Measurements from ENCODE around the gene ARL3.

Gene ARL3

DNA sequence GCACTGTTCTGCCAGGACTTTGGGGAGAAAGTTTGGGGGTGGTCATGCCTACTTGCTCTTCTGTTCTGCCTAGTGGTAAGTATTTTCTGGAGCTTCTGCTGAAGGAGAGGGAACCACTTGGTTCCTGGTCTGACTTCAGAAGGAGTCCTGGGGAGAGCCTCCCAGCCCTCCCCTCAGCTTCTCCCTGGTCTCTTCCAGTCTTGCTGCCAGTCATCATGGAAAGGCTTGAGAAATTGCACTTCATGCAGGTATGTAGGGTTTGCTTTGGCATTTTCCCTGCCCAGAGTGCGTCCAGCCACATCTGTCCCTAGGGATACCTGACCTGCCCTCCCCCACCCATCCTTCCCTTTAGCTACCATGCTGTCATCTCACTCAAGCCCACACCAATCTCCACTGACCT is 18.5 kb upstream of the ARL3 start:
- peaks cover 73% of the 10 kb centered on the region for H3K36me3 ChIP-seq (ENCODE audit: insufficient read depth, low read length)
- WGBS, result 89% methylated on average over 1 of the region's 1 CpG
- no peak overlapping the region for H3K9ac ChIP-seq (ENCODE audit: low read depth, low read length)

DNA sequence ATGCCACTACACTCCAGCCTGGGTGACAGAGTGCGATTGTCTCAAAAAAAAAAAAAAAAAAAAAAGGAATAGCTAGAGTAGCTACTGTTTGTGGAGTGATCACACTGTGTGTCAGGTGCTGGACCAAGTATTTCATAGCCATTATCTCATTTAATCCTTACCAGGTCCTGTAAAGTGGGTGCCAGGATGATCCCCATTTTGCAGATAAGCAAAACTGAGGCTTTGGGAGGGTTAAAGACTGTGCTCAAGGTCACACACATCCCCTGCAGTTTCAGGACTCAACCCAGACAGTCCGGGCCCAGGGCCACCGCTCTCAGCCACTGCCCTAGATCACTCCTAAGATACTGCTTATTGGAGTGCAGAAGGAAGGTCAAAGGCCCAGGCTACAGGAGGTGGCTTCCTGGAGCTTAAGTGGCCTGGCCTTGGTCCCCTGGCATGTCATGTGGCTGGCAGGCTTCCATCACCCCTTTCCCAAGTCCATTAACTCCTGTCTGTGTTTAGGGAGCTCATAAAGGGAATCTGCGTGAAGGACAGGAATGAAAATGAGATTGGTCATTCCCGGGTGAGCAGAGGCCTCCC is 17.1 kb upstream of the ARL3 start:
- H3K4me3 ChIP-seq (ENCODE audit: low read length), result no peak overlapping the region
- H3K9me3 ChIP-seq (ENCODE audit: insufficient read depth, low read depth, low read length), result no peaks in the 10 kb centered on the region
- peaks cover 80% of the 10 kb centered on the region for H3K36me3 ChIP-seq (ENCODE audit: insufficient read depth, low read length)
- no peaks in the 10 kb centered on the region for H3K4me1 ChIP-seq (ENCODE audit: insufficient read depth, low read length)
- no peak overlapping the region for H3K27ac ChIP-seq (ENCODE audit: low read depth, low read length)
- no peaks in the 10 kb centered on the region for H3K27me3 ChIP-seq (ENCODE audit: insufficient read depth, low read length)
- WGBS, result 94% methylated on average over 3 of the region's 5 CpGs
- H3K9ac ChIP-seq (ENCODE audit: low read depth, low read length), result no peak overlapping the region

More for the DNA sequence above, 18.5 kb upstream of the ARL3 start:
- H3K27ac ChIP-seq (ENCODE audit: low read depth, low read length), result no peak overlapping the region
- H3K4me1 ChIP-seq (ENCODE audit: insufficient read depth, low read length), result no peaks in the 10 kb centered on the region
- no peaks in the 10 kb centered on the region for H3K9me3 ChIP-seq (ENCODE audit: insufficient read depth, low read depth, low read length)
- no peaks in the 10 kb centered on the region for H3K27me3 ChIP-seq (ENCODE audit: insufficient read depth, low read length)
- H3K4me3 ChIP-seq (ENCODE audit: low read length), result no peak overlapping the region

DNA sequence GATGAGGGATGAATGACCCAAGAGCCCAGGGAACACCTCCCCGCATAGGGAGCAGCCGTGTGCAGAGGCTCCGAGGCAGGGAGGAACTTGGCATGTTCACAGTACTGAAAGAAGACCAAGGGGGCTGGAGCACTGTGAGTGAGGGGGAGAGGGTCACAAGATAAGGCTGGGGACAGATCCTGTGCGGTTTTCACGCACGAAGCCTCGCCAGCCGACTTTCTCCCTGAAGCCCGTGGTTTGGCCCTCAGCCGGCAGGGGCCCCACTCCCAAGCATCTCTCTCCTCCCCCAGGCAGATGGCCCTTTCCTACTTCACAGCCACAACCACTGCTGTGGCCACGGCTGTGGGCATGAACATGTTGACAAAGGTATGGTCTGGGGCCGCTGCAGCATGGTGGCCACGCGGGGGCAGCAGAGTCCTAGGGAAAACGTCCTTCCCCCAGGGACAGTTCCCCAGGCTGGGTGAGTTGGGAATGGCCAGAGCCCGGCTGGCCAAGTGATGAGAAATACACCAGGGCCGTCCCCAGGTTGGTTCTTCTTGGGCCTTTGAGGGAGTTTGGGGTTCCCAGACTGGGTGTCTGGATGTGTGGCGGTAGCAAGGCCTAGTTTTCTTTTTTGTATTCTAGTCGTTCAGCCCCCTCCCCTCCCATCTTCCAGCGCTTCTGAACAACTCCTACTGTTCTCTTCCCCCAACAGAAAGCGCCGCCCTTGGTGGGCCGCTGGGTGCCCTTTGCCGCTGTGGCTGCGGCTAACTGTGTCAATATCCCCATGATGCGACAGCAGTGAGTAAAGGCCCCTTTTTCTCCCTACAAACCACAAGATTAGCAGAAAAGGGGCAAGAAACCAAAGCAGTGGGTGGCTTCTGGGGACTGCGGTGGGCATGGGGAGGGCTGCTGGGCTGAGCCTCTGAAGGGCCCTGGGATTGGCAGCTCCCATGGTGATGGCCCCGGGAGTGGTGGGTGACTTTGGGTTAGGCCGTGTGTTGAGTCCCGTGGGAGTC is 15.1 kb upstream of the ARL3 start:
- WGBS, result 70% methylated on average over 29 of the region's 30 CpGs
- H3K9ac ChIP-seq (ENCODE audit: low read depth, low read length), result no peak overlapping the region
- H3K9me3 ChIP-seq (ENCODE audit: insufficient read depth, low read depth, low read length), result no peaks in the 10 kb centered on the region
- 0 out of 2 replicates have a peak overlapping the region, but pooled peaks have one; percentile 41 for H3K27ac ChIP-seq (ENCODE audit: low read depth, low read length)
- no peaks in the 10 kb centered on the region for H3K4me1 ChIP-seq (ENCODE audit: insufficient read depth, low read length)
- peaks cover 78% of the 10 kb centered on the region for H3K36me3 ChIP-seq (ENCODE audit: insufficient read depth, low read length)
- no peaks in the 10 kb centered on the region for H3K27me3 ChIP-seq (ENCODE audit: insufficient read depth, low read length)
- H3K4me3 ChIP-seq (ENCODE audit: low read length), result no peak overlapping the region

DNA sequence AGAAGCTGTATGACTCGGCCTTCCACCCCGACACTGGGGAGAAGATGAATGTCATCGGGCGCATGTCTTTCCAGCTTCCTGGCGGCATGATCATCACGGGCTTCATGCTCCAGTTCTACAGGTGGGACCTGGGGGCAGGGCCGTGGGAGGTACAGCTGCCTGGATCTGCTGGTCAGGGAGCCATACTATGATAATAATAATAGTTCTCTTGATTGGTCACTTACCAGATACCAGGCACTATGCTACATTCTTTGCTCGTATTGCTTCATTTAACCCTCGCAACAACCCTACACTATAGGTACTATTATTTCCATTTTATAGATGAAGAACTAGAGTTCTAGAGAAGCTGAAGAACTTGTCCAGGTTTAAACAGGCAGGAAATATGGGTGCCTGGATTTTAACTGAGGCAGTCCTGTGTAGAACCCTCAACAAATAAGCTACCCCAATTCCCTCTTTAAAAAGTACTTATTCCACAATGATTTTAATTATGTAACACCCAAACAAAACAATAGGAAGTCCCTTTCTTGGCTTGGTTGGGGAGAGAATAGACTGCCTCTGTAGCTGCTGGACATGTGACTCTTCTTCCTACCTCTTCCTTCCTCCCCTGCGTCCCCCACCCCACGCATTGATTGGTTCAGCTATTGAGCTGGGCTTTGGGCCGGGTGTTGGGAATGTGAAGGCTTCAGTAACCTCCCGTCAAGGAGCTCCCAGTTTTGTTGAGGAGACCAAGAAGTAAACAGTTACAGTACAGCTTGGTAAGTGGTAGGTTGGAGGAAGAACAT is 13.0 kb upstream of the ARL3 start:
- Histone ChIP-seq H3K27ac (ENCODE audit: low read depth, low read length) (no peak overlapping the region), H3K9me3 (ENCODE audit: insufficient read depth, low read depth, low read length) (no peaks in the 10 kb centered on the region), H3K36me3 (ENCODE audit: insufficient read depth, low read length) (peaks cover 70% of the 10 kb centered on the region), H3K4me1 (ENCODE audit: insufficient read depth, low read length) (no peaks in the 10 kb centered on the region), H3K9ac (ENCODE audit: low read depth, low read length) (no peak overlapping the region), H3K27me3 (ENCODE audit: insufficient read depth, low read length) (no peaks in the 10 kb centered on the region), H3K4me3 (ENCODE audit: low read length) (no peak overlapping the region)
- 93% methylated on average over 10 of the region's 13 CpGs for WGBS

DNA sequence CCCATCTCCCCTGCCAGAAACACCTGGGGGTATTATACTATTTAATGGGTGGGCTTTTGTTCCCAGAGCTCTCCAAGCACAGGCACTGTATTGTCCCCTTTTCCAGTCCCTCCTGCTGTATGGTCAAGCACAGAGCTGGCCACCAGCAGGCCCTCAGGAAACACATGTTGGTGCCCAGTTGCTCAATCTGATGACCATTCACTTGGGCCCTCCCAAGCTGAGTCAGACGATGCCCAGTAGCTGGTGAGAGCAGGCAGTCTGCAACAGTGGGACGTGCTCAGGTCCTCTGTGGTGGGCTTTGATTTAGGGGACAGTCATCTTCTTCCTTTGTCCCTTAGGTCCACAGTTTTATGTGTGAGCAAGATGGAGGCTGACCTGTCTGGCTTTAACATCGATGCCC is 12.1 kb upstream of the ARL3 start:
- H3K9ac ChIP-seq (ENCODE audit: low read depth, low read length), result no peak overlapping the region
- no peak overlapping the region for H3K27ac ChIP-seq (ENCODE audit: low read depth, low read length)
- H3K36me3 ChIP-seq (ENCODE audit: insufficient read depth, low read length), result peaks cover 61% of the 10 kb centered on the region
- 80% methylated on average over 3 of the region's 3 CpGs for WGBS
- no peak overlapping the region for H3K4me3 ChIP-seq (ENCODE audit: low read length)
- H3K9me3 ChIP-seq (ENCODE audit: insufficient read depth, low read depth, low read length), result no peaks in the 10 kb centered on the region
- H3K4me1 ChIP-seq (ENCODE audit: insufficient read depth, low read length), result no peaks in the 10 kb centered on the region
- no peaks in the 10 kb centered on the region for H3K27me3 ChIP-seq (ENCODE audit: insufficient read depth, low read length)

DNA sequence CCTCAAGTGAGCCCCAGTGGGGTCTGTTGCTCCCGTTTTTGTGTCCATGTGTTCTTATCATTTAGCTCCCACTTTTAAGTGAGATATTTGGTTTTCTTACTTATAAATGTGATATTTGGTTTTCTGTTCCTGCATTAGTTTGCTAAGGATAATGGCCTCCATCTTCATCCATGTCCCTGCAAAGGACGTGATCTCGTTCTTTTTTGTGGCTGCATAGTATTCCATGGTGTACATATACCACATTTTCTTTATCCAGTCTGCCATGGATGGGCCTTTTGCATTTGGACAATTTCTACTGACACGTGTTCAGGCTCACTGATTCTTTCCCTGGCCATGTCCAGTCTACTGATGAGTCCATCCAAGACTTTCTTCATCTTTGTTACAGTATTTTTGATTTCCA is 9.8 kb upstream of the ARL3 start:
- H3K27ac ChIP-seq (ENCODE audit: low read depth, low read length), result no peak overlapping the region
- H3K36me3 ChIP-seq (ENCODE audit: insufficient read depth, low read length), result peaks cover 48% of the 10 kb centered on the region
- no peaks in the 10 kb centered on the region for H3K9me3 ChIP-seq (ENCODE audit: insufficient read depth, low read depth, low read length)
- no peak overlapping the region for H3K9ac ChIP-seq (ENCODE audit: low read depth, low read length)
- H3K4me3 ChIP-seq (ENCODE audit: low read length), result no peak overlapping the region
- 95% methylated on average over 4 of the region's 4 CpGs for WGBS
- H3K4me1 ChIP-seq (ENCODE audit: insufficient read depth, low read length), result no peaks in the 10 kb centered on the region
- no peaks in the 10 kb centered on the region for H3K27me3 ChIP-seq (ENCODE audit: insufficient read depth, low read length)

DNA sequence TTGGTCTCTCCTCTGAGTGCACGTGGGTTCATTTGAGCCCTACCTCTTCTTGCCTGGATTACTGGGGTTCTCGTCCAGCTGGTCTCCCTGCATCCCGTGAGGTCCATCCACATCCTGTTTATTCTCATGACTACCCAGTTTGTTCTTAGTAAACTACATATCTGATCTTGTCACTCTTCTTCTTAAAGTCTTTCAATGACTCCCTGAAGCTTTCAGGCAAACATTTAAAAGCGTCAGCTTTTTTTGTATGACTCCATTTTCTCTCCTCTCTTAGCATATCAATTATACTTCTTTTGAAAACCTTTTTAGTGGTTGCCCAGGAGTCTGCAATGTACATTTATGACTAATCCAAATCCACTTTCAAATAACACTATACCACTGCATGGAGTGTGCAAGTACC is 7.8 kb upstream of the ARL3 start:
- Histone ChIP-seq H3K9me3 (ENCODE audit: insufficient read depth, low read depth, low read length) (no peaks in the 10 kb centered on the region), H3K27ac (ENCODE audit: low read depth, low read length) (no peak overlapping the region), H3K4me1 (ENCODE audit: insufficient read depth, low read length) (peaks cover 13% of the 10 kb centered on the region), H3K9ac (ENCODE audit: low read depth, low read length) (no peak overlapping the region), H3K27me3 (ENCODE audit: insufficient read depth, low read length) (no peaks in the 10 kb centered on the region), H3K4me3 (ENCODE audit: low read length) (no peak overlapping the region), H3K36me3 (ENCODE audit: insufficient read depth, low read length) (peaks cover 37% of the 10 kb centered on the region)
- 83% methylated on average over 4 of the region's 4 CpGs for WGBS

DNA sequence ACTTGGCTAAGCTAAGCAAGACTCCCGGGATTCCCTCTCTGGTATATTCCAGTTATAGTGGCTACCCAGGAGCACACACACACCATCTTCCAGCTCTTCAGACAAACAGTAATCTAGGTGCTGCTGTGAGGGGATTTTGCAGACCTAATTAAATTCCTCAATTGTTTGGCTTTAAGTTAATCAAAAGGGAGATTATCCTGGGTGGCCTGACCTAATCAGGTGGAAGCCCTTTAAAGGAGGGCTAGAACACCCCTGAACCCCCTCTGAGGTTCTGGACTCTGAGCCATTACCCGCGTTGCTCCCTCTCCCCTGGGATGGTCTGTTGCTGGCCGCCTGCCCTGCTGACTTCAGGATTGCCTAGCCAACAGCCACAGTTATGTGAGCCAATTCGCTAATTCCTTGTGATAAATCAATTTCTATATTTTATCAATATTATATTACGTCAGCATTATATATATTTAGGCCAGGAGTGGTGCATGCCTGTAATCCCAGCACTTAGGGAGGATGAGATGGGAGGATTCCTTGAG is 6.6 kb upstream of the ARL3 start:
- Histone ChIP-seq H3K27me3 (ENCODE audit: insufficient read depth, low read length) (no peaks in the 10 kb centered on the region), H3K4me3 (ENCODE audit: low read length) (no peak overlapping the region), H3K36me3 (ENCODE audit: insufficient read depth, low read length) (peaks cover 29% of the 10 kb centered on the region), H3K9ac (ENCODE audit: low read depth, low read length) (no peak overlapping the region), H3K4me1 (ENCODE audit: insufficient read depth, low read length) (peaks cover 19% of the 10 kb centered on the region), H3K9me3 (ENCODE audit: insufficient read depth, low read depth, low read length) (no peaks in the 10 kb centered on the region), H3K27ac (ENCODE audit: low read depth, low read length) (no peak overlapping the region)
- 97% methylated on average over 5 of the region's 6 CpGs for WGBS

DNA sequence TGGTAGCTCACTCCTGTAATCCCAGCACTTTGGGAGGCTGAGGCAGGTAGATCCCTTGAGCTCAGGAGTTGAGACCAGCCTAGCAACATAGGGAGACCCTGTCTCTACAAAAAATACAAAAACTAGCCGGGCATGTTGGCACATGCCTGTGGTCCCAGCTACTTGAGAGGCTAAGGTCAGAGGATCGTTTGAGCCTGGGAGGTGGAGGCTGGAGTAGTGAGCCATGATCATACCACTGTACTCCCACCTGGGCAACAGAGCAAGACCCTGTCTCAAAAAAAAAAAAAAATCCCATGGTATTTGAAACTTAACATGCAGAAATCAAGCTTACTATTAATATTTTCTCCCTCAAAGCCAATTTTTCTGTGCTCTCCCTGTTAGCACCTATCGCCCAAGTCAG is 6.1 kb upstream of the ARL3 start:
- H3K4me3 ChIP-seq (ENCODE audit: low read length), result no peak overlapping the region
- H3K4me1 ChIP-seq (ENCODE audit: insufficient read depth, low read length), result peaks cover 22% of the 10 kb centered on the region
- H3K9me3 ChIP-seq (ENCODE audit: insufficient read depth, low read depth, low read length), result no peaks in the 10 kb centered on the region
- peaks cover 29% of the 10 kb centered on the region for H3K36me3 ChIP-seq (ENCODE audit: insufficient read depth, low read length)
- WGBS, result 95% methylated on average over 3 of the region's 3 CpGs
- no peaks in the 10 kb centered on the region for H3K27me3 ChIP-seq (ENCODE audit: insufficient read depth, low read length)
- no peak overlapping the region for H3K27ac ChIP-seq (ENCODE audit: low read depth, low read length)
- no peak overlapping the region for H3K9ac ChIP-seq (ENCODE audit: low read depth, low read length)

DNA sequence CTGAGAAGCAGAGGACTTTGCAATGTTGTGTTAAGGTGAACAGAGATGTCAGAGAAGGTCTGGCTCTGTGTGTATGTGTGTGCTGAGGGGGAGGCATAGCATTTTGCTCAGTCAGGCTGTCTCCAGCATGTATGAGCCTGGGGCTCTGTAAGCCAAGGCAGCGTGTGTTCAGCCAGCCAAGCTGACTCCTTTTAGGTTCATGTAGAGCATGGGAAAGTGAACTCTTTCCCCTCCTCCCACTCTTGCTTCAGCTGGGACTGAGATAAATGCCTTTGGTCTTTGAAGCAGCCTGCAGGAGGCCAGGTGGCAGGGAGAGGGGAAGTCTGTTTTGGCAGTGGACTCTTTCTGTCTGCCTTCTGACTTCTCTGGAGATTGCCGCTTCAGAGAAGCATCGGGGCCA is 4.0 kb upstream of the ARL3 start:
- Histone ChIP-seq H3K9me3 (ENCODE audit: insufficient read depth, low read depth, low read length) (no peaks in the 10 kb centered on the region), H3K27ac (ENCODE audit: low read depth, low read length) (peak overlapping the region; percentile 22; the same call in 1 of the 2 replicates), H3K36me3 (ENCODE audit: insufficient read depth, low read length) (peaks cover 14% of the 10 kb centered on the region), H3K4me3 (ENCODE audit: low read length) (peak overlapping the region; percentile 9; the same call in 1 of the 2 replicates), H3K27me3 (ENCODE audit: insufficient read depth, low read length) (no peaks in the 10 kb centered on the region), H3K4me1 (ENCODE audit: insufficient read depth, low read length) (peaks cover 24% of the 10 kb centered on the region), H3K9ac (ENCODE audit: low read depth, low read length) (0 out of 2 replicates have a peak overlapping the region, but pooled peaks have one; percentile 6)
- 67% methylated on average over 3 of the region's 3 CpGs for WGBS
